ENCODE data around the gene SPAST. TPM values are rescaled to one million over a fixed set of nuclear protein-coding genes. Genes with fewer than 3 reads are reported as not detected.
"Not testable (repeated sequence)": the region's sequence is repeated elsewhere in the genome, so short reads cannot be mapped to it uniquely, and the experiment has no call there.

Gene SPAST
- total RNA-seq, 6 experiments from 2014 or later, result 11.6 to 13.6 (median 13.3) TPM

GRCh38 chr2:32135409-32135808, 72.1 kb downstream of the SPAST start:
- H3K4me1 Mint-ChIP-seq (ENCODE audit: low read depth), result peaks cover 17% of the 10 kb centered on the region
- no peaks in the 10 kb centered on the region for H3K9me3 Mint-ChIP-seq
- peak overlapping the region; percentile 77 for H3K4me3 Mint-ChIP-seq
- peak overlapping the region; percentile 93 for H3K27ac Mint-ChIP-seq
- DNase-seq, result peak; percentile 82
- H3K36me3 Mint-ChIP-seq (ENCODE audit: low read depth), result peaks cover 15% of the 10 kb centered on the region; the same call in 1 of the 2 replicates
- peak; percentile 75 for TF ChIP-seq CTCF (IDR thresholded peaks at IDR 0.05)
- no peaks in the 10 kb centered on the region for H3K27me3 Mint-ChIP-seq (ENCODE audit: insufficient read depth)

- H3K4me1 Mint-ChIP-seq (ENCODE audit: low read depth), result peaks cover 17% of the 10 kb centered on the region
- TF ChIP-seq CTCF (IDR thresholded peaks at IDR 0.05), result no peak
- H3K27me3 Mint-ChIP-seq (ENCODE audit: insufficient read depth), result no peaks in the 10 kb centered on the region
- H3K36me3 Mint-ChIP-seq (ENCODE audit: low read depth), result peaks cover 15% of the 10 kb centered on the region; the same call in 1 of the 2 replicates
- 0 out of 2 replicates have a peak overlapping the region, but pooled peaks have one; percentile 8 for H3K4me3 Mint-ChIP-seq
- no peaks in the 10 kb centered on the region for H3K9me3 Mint-ChIP-seq
- DNase-seq, result peak; percentile 41
- peak overlapping the region; percentile 93 for H3K27ac Mint-ChIP-seq
These were observed 72.7 kb downstream of the SPAST start for GRCh38 chr2:32136097-32136496.

- not testable (repeated sequence) for H3K27me3 Mint-ChIP-seq (ENCODE audit: insufficient read depth); H3K4me3 Mint-ChIP-seq; DNase-seq; H3K4me1 Mint-ChIP-seq (ENCODE audit: low read depth); H3K27ac Mint-ChIP-seq; H3K9me3 Mint-ChIP-seq; H3K36me3 Mint-ChIP-seq (ENCODE audit: low read depth)
These were observed 88.2 kb downstream of the SPAST start for GRCh38 chr2:32151544-32151943.

GRCh38 chr2:32159678-32160077, 96.3 kb downstream of the SPAST start:
- Mint-ChIP-seq H3K36me3 (ENCODE audit: low read depth) (peaks cover 11% of the 10 kb centered on the region), H3K4me1 (ENCODE audit: low read depth) (peaks cover 3% of the 10 kb centered on the region; the same call in 1 of the 2 replicates), H3K27ac (no peak overlapping the region), H3K4me3 (no peak overlapping the region), H3K9me3 (no peaks in the 10 kb centered on the region), H3K27me3 (ENCODE audit: insufficient read depth) (no peaks in the 10 kb centered on the region)
- TF ChIP-seq CTCF (IDR thresholded peaks at IDR 0.05), result no peak
- DNase-seq, result no peak

GRCh38 chr2:32161296-32161695, 97.9 kb downstream of the SPAST start:
- peaks cover 9% of the 10 kb centered on the region for H3K4me1 Mint-ChIP-seq (ENCODE audit: low read depth)
- no peak overlapping the region for H3K4me3 Mint-ChIP-seq
- H3K27me3 Mint-ChIP-seq (ENCODE audit: insufficient read depth), result no peaks in the 10 kb centered on the region
- no peaks in the 10 kb centered on the region for H3K9me3 Mint-ChIP-seq
- TF ChIP-seq CTCF (IDR thresholded peaks at IDR 0.05), result no peak
- H3K36me3 Mint-ChIP-seq (ENCODE audit: low read depth), result peaks cover 20% of the 10 kb centered on the region
- H3K27ac Mint-ChIP-seq, result no peak overlapping the region; the same call in 1 of the 2 replicates
- no peak for DNase-seq

GRCh38 chr2:32164254-32164653, 100.9 kb downstream of the SPAST start:
- Mint-ChIP-seq H3K27ac (peak overlapping the region; percentile 98), H3K36me3 (ENCODE audit: low read depth) (peaks cover 27% of the 10 kb centered on the region), H3K4me1 (ENCODE audit: low read depth) (peaks cover 24% of the 10 kb centered on the region), H3K4me3 (peak overlapping the region; percentile 93)
- not testable (repeated sequence) for DNase-seq; H3K27me3 Mint-ChIP-seq (ENCODE audit: insufficient read depth); H3K9me3 Mint-ChIP-seq

- peak overlapping the region; percentile 98 for H3K27ac Mint-ChIP-seq
- not testable (repeated sequence) for DNase-seq; H3K9me3 Mint-ChIP-seq; H3K27me3 Mint-ChIP-seq (ENCODE audit: insufficient read depth)
- peaks cover 21% of the 10 kb centered on the region for H3K36me3 Mint-ChIP-seq (ENCODE audit: low read depth)
- H3K4me3 Mint-ChIP-seq, result peak overlapping the region; percentile 93
- peaks cover 24% of the 10 kb centered on the region for H3K4me1 Mint-ChIP-seq (ENCODE audit: low read depth)
These were observed 101.6 kb downstream of the SPAST start for GRCh38 chr2:32165027-32165347.
